Muscle layer of colon (tissue), 2 donors: ENCODE measurements around the gene PCSK9.

Source experiments
- H3K27ac ChIP-seq: one replicate; pipeline ENCODE4 v1.7.0; 2013; ENCODE audit warnings: low read depth, mild to moderate bottlenecking, low read length, moderate library complexity
- H3K27me3 ChIP-seq, 2 donors: one replicate each; pipeline ENCODE4 v1.7.0; 2013; ENCODE audit warnings: low read length in 2 of 2, mild to moderate bottlenecking in 2 of 2; ENCODE audit not compliant: insufficient read depth in 2 of 2, control insufficient read depth in 1 of 2
- H3K36me3 ChIP-seq: one replicate; pipeline ENCODE4 v1.7.0; 2013; ENCODE audit warnings: mild to moderate bottlenecking, low read length; ENCODE audit not compliant: insufficient read depth
- H3K4me1 ChIP-seq: one replicate; pipeline ENCODE4 v1.7.0; 2013; ENCODE audit warnings: mild to moderate bottlenecking, low read length; ENCODE audit not compliant: insufficient read depth
- H3K4me3 ChIP-seq, 2 donors: one replicate each; pipeline ENCODE4 v1.7.0; 2013; ENCODE audit warnings: low read length in 2 of 2, low read depth in 1 of 2, mild to moderate bottlenecking in 1 of 2, moderate library complexity in 1 of 2
- H3K9ac ChIP-seq: one replicate; pipeline ENCODE4 v1.7.0; 2013; ENCODE audit warnings: low read length
- H3K9me3 ChIP-seq: one replicate; pipeline ENCODE4 v1.7.0; 2013; ENCODE audit warnings: mild to moderate bottlenecking, low read length
- donor health status: abdominal sarcoma.
- donor health status: Adenocarcinoma of cecum.

The PCSK9 gene

DNA sequence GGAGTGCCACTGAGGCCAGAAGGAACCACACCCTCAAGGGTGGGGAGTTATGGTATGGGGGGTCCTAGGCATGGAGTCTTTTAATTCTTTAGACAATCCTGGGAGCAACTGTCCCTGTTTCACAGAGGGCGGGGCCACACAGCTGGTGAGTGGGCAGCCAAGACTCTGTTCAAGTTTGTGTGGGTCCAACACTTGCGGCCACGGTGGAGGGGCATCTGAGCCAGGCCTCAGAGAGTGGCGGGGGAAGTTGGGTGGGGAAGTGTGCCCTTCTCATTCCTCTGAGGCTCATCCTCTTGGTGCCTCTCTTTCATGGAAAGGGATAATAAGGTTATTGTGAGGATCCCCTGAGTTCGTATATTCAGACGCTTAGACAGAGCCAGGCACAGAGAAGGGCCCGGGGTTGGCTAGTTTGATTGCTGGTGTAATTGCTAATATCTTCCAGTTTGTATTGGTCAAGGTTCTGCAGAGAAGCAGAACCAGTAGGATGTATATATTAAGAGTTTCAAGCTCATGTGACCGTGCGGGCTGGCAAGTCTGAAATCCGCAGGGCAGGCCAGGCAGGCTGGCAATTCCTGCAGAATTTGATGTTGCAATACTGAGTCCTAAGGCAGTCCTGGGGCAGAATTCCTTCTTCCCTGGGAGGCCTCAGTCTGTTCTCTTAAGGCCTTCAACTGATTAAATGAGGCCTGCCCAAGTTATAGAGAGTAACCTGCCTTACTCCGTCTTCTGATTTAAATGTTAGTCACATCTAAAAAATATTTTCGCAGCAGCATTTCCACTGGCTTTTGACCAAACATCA is 15.9 kb downstream of the PCSK9 start:
- Histone ChIP-seq H3K4me3 (no peak overlapping the region), H3K27me3 (no peaks in the 10 kb centered on the region), H3K4me1 (no peaks in the 10 kb centered on the region), H3K36me3 (no peaks in the 10 kb centered on the region), H3K9ac (no peak overlapping the region), H3K9me3 (no peaks in the 10 kb centered on the region), H3K27ac (no peak overlapping the region)

DNA sequence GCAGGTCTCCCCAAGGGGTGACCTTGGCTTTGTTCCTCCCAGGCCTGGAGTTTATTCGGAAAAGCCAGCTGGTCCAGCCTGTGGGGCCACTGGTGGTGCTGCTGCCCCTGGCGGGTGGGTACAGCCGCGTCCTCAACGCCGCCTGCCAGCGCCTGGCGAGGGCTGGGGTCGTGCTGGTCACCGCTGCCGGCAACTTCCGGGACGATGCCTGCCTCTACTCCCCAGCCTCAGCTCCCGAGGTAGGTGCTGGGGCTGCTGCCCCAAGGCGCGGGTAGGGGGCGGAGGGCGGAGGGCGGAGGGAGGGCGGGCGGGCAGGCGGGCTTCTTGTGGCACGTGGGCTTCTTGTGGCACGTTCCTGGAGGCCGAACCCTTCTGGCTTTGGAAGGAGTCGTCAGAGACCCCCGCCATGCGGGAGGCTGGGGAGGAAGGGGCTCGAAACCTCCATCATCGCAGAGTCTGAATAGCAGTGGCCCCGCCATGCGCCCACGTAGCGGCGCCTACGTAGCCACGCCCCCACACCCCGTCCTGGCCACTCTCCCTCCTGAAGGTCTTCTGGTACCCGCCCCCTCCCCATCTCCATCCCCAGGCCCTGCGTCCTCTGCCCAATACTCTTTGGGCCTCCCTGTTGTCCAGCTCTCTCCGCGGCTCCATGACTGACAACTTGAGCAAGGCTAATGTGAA is 16.7 kb downstream of the PCSK9 start:
- Histone ChIP-seq H3K4me1 (no peaks in the 10 kb centered on the region), H3K36me3 (no peaks in the 10 kb centered on the region), H3K4me3 (no peak overlapping the region), H3K27me3 (no peaks in the 10 kb centered on the region), H3K9me3 (no peaks in the 10 kb centered on the region), H3K9ac (no peak overlapping the region), H3K27ac (no peak overlapping the region)

- no peaks in the 10 kb centered on the region for H3K4me1 ChIP-seq
- H3K27ac ChIP-seq: no peak overlapping the region
- H3K4me3 ChIP-seq: no peak overlapping the region
- no peaks in the 10 kb centered on the region for H3K9me3 ChIP-seq
- no peaks in the 10 kb centered on the region for H3K36me3 ChIP-seq
- H3K27me3 ChIP-seq: no peaks in the 10 kb centered on the region
- no peak overlapping the region for H3K9ac ChIP-seq
Measured at GRCh38 chr1:55056632-55056992, 17.3 kb downstream of the PCSK9 start.

- Histone ChIP-seq H3K27me3 (no peaks in the 10 kb centered on the region), H3K4me3 (no peak overlapping the region), H3K9ac (no peak overlapping the region), H3K4me1 (no peaks in the 10 kb centered on the region), H3K27ac (no peak overlapping the region), H3K9me3 (no peaks in the 10 kb centered on the region), H3K36me3 (no peaks in the 10 kb centered on the region)
Measured at GRCh38 chr1:55057270-55057955, 18.1 kb downstream of the PCSK9 start.

DNA sequence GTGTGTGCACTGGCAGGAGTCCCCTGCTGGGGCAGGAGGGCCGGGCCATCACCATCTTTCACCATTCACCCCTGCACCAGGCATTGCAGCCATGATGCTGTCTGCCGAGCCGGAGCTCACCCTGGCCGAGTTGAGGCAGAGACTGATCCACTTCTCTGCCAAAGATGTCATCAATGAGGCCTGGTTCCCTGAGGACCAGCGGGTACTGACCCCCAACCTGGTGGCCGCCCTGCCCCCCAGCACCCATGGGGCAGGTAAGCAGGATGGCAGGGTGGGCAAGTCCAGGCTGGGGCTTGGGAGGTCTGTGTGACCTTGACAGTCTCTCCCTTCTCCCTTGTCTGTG is 18.6 kb downstream of the PCSK9 start:
- Histone ChIP-seq H3K36me3 (no peaks in the 10 kb centered on the region), H3K9me3 (no peaks in the 10 kb centered on the region), H3K9ac (no peak overlapping the region), H3K4me3 (no peak overlapping the region), H3K27me3 (no peaks in the 10 kb centered on the region), H3K4me1 (no peaks in the 10 kb centered on the region), H3K27ac (no peak overlapping the region)

- peaks cover 9% of the 10 kb centered on the region for H3K4me1 ChIP-seq
- no peaks in the 10 kb centered on the region for H3K36me3 ChIP-seq
Measured at GRCh38 chr1:55059302-55060132, 20.2 kb downstream of the PCSK9 start.

DNA sequence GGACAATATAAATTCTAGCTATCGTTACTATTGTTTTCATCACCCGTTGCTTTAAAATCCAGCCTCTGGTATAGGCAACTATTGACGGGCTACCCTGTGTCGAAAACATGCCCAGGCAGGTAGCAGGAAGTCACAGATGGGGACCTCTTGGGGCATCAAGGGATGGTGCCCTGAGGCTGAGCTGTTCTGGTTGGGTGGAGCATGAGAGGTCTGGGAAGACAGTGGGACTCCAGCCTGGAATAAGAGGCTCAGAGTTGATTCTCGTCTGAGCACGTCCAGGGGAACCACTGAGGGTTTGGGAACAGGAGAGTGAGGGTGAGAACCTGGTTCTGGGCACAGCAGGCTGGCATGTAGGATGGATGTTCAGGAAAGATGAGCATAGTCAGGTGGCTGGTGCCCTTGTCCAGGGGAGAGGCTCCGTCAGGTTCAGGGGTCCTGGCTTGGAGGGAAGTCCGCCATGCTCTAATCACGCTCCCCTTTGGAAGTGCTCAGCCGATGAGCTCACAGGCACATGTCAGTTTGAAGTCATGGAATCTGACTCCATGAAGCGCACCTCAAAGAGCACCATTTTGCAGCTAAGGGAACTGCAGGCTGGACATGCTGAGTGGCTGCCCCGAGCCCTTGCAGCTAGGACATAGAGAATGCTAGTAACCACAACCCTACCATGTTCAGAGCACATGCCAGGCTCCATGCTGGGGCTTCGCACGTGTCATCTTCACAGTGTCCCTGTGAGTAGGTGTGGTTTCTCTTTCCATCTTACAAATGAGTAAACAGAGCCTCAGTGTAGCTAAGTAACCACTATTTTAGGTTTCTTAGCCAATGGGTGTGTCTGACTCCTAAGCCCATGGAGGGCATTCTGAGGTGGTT is 21.0 kb downstream of the PCSK9 start:
- no peaks in the 10 kb centered on the region for H3K27me3 ChIP-seq
- no peak overlapping the region for H3K4me3 ChIP-seq
- H3K9ac ChIP-seq: no peak overlapping the region
- H3K4me1 ChIP-seq: peaks cover 18% of the 10 kb centered on the region
- no peak overlapping the region for H3K27ac ChIP-seq
- H3K36me3 ChIP-seq: no peaks in the 10 kb centered on the region
- no peaks in the 10 kb centered on the region for H3K9me3 ChIP-seq

More at GRCh38 chr1:55059302-55060132, 20.2 kb downstream of the PCSK9 start:
- no peak overlapping the region for H3K9ac ChIP-seq
- H3K9me3 ChIP-seq: no peaks in the 10 kb centered on the region
- no peaks in the 10 kb centered on the region for H3K27me3 ChIP-seq
- no peak overlapping the region for H3K27ac ChIP-seq
- no peak overlapping the region for H3K4me3 ChIP-seq

- peaks cover 5% of the 10 kb centered on the region for H3K36me3 ChIP-seq
- no peak overlapping the region for H3K4me3 ChIP-seq
- H3K4me1 ChIP-seq: peaks cover 24% of the 10 kb centered on the region
- no peak overlapping the region for H3K27ac ChIP-seq
- H3K27me3 ChIP-seq: no peaks in the 10 kb centered on the region
- H3K9ac ChIP-seq: no peak overlapping the region
- no peaks in the 10 kb centered on the region for H3K9me3 ChIP-seq
Measured at GRCh38 chr1:55061000-55061705, 21.8 kb downstream of the PCSK9 start.

DNA sequence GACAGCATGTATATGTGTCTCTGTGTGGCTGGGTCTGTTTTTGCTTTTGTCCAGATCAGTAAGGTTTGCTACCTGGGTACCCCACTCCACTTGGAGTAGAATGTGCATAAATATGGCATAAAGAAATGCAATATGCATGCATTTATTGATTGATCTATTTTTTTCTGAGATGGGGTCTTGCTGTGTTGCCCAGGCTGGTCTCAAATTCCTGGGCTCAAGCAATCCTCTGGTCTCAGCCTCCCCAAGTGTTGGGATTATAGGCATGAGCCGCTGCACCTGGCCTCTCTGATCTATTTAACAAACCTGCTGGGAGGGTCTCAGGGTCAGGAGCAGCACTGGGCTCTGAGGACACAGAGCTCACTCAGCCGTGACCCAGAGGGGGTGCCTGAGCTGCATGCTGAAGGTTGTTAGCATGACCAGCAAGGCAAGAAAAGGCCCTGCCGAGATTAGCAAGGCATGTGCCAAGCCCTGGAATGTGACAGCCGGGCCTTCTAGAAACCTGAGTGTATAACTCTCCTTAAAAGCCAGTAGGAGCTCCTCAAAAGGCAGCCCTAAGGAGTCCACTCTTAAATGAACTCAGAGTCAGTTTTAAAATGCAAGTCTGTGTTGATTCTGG is 22.5 kb downstream of the PCSK9 start:
- no peak overlapping the region for H3K9ac ChIP-seq
- no peaks in the 10 kb centered on the region for H3K27me3 ChIP-seq
- no peak overlapping the region for H3K4me3 ChIP-seq
- peak overlapping the region; percentile 25 for H3K27ac ChIP-seq
- H3K9me3 ChIP-seq: no peaks in the 10 kb centered on the region
- peaks cover 24% of the 10 kb centered on the region for H3K4me1 ChIP-seq
- H3K36me3 ChIP-seq: peaks cover 11% of the 10 kb centered on the region
